ENCODE results near the gene SRRM3.
"Not testable (repeated sequence)": the region's sequence is repeated elsewhere in the genome, so short reads cannot be mapped to it uniquely, and the experiment has no call there.

DNA sequence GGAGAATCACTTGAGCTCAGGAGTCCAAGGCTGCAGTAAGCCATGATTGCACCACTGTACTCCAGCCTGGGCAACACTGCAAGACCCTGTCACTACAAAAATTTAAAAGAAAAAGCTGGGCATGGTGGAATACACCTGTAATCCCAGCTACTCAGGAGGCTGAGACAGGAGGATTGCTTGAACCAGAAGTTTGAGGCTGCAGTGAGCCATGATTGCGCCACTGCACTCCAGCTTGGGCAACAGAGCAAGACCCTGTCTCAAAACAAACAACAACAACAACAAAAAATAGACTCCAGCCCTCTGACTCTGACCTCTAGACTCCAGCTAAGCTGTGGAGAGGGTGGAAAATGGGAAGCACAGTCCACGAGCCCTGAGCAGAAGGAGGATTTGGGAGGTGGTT lies 69.7 kb downstream of the SRRM3 start:
- TF ChIP-seq, protein P1, sequence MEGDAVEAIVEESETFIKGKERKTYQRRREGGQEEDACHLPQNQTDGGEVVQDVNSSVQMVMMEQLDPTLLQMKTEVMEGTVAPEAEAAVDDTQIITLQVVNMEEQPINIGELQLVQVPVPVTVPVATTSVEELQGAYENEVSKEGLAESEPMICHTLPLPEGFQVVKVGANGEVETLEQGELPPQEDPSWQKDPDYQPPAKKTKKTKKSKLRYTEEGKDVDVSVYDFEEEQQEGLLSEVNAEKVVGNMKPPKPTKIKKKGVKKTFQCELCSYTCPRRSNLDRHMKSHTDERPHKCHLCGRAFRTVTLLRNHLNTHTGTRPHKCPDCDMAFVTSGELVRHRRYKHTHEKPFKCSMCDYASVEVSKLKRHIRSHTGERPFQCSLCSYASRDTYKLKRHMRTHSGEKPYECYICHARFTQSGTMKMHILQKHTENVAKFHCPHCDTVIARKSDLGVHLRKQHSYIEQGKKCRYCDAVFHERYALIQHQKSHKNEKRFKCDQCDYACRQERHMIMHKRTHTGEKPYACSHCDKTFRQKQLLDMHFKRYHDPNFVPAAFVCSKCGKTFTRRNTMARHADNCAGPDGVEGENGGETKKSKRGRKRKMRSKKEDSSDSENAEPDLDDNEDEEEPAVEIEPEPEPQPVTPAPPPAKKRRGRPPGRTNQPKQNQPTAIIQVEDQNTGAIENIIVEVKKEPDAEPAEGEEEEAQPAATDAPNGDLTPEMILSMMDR (IDR thresholded peaks at IDR 0.05; ENCODE audit: low read length): not testable (repeated sequence)
- not testable (repeated sequence) for TF ChIP-seq EZH2 (IDR thresholded peaks at IDR 0.05; ENCODE audit: borderline replicate concordance, low read length)

Measured in OCI-LY1 (cell line).